ENCODE results near the gene KIF21A. TPM values are rescaled to one million over a fixed set of nuclear protein-coding genes. Genes with fewer than 3 reads are reported as not detected.
"Not testable (repeated sequence)": the region's sequence is repeated elsewhere in the genome, so short reads cannot be mapped to it uniquely, and the experiment has no call there.

The KIF21A gene
- polyA plus RNA-seq, 1 experiment: 0.69 TPM

- no peaks in the 10 kb centered on the region for H3K36me3 ChIP-seq (ENCODE audit: control insufficient read depth, insufficient read depth, low read length)
- ChIA-PET POLR2A (no interaction called here), CTCF (no interaction called here)
- no peaks in the 10 kb centered on the region for H3K27me3 ChIP-seq (ENCODE audit: control insufficient read depth, insufficient read depth, low read length)
- TF ChIP-seq CTCF (IDR thresholded peaks at IDR 0.05; ENCODE audit: insufficient read depth, low read depth, low read length): no peak
- DNase-seq (ENCODE audit: low read depth): no peak
- no peak overlapping the region for H3K4me3 ChIP-seq (ENCODE audit: low read depth, low read length)
Measured at GRCh38 chr12:39309516-39309915, 133.4 kb downstream of the KIF21A start.

- no peak for TF ChIP-seq CTCF (IDR thresholded peaks at IDR 0.05; ENCODE audit: insufficient read depth, low read depth, low read length)
- POLR2A ChIA-PET: no interaction called here
- no peak for DNase-seq (ENCODE audit: low read depth)
Measured at GRCh38 chr12:39301422-39301821, 141.5 kb downstream of the KIF21A start.

GRCh38 chr12:39300799-39301198 is 142.1 kb downstream of the KIF21A start:
- TF ChIP-seq CTCF (IDR thresholded peaks at IDR 0.05; ENCODE audit: insufficient read depth, low read depth, low read length): no peak
- no peak for DNase-seq (ENCODE audit: low read depth)
- CTCF ChIA-PET: no interaction called here
- Histone ChIP-seq H3K36me3 (ENCODE audit: control insufficient read depth, insufficient read depth, low read length) (no peaks in the 10 kb centered on the region), H3K4me3 (ENCODE audit: low read depth, low read length) (no peak overlapping the region), H3K27me3 (ENCODE audit: control insufficient read depth, insufficient read depth, low read length) (no peaks in the 10 kb centered on the region)
- POLR2A ChIA-PET: no interaction called here

More at GRCh38 chr12:39301422-39301821, 141.5 kb downstream of the KIF21A start:
- CTCF ChIA-PET: no interaction called here
- H3K27me3 ChIP-seq (ENCODE audit: control insufficient read depth, insufficient read depth, low read length): no peaks in the 10 kb centered on the region
- H3K4me3 ChIP-seq (ENCODE audit: low read depth, low read length): no peak overlapping the region
- no peaks in the 10 kb centered on the region for H3K36me3 ChIP-seq (ENCODE audit: control insufficient read depth, insufficient read depth, low read length)

GRCh38 chr12:39297891-39298290 is 145.0 kb downstream of the KIF21A start:
- H3K36me3 ChIP-seq (ENCODE audit: control insufficient read depth, insufficient read depth, low read length): no peaks in the 10 kb centered on the region
- no peak for DNase-seq (ENCODE audit: low read depth)
- no peak for TF ChIP-seq CTCF (IDR thresholded peaks at IDR 0.05; ENCODE audit: insufficient read depth, low read depth, low read length)
- POLR2A ChIA-PET: no interaction called here
- H3K4me3 ChIP-seq (ENCODE audit: low read depth, low read length): no peak overlapping the region
- no peaks in the 10 kb centered on the region for H3K27me3 ChIP-seq (ENCODE audit: control insufficient read depth, insufficient read depth, low read length)
- CTCF ChIA-PET: no interaction called here

- H3K36me3 ChIP-seq (ENCODE audit: control insufficient read depth, insufficient read depth, low read length): no peaks in the 10 kb centered on the region
- no peaks in the 10 kb centered on the region for H3K27me3 ChIP-seq (ENCODE audit: control insufficient read depth, insufficient read depth, low read length)
- no peak for TF ChIP-seq CTCF (IDR thresholded peaks at IDR 0.05; ENCODE audit: insufficient read depth, low read depth, low read length)
- ChIA-PET CTCF (interaction anchor here (1.5 kb wide), 1 partner anchor 46 kb away, joined by 3 read pairs; no protein-coding TSS in a partner anchor), POLR2A (no interaction called here)
- H3K4me3 ChIP-seq (ENCODE audit: low read depth, low read length): no peak overlapping the region
- no peak for DNase-seq (ENCODE audit: low read depth)
Measured at GRCh38 chr12:39296496-39296895, 146.4 kb downstream of the KIF21A start.

GRCh38 chr12:39295593-39295992 is 147.3 kb downstream of the KIF21A start:
- H3K27me3 ChIP-seq (ENCODE audit: control insufficient read depth, insufficient read depth, low read length); H3K36me3 ChIP-seq (ENCODE audit: control insufficient read depth, insufficient read depth, low read length); H3K4me3 ChIP-seq (ENCODE audit: low read depth, low read length); POLR2A ChIA-PET; DNase-seq (ENCODE audit: low read depth): not testable (repeated sequence)
- CTCF ChIA-PET: interaction anchor here (0.5 kb wide), 1 partner anchor 56 kb away, joined by 3 read pairs; no protein-coding TSS in a partner anchor
